GM23338 (cell line): ENCODE results near the gene DIRAS2.

Experiments used
- CREB1 ChIP-seq: fragments of 250-450 bp; sonication (Bioruptor Pico); IDR thresholded peaks from 2 replicates; pipeline ENCODE4 v1.5.0; 2020; ENCODE audit warnings: low read depth, mild to moderate bottlenecking, moderate library complexity
- EZH2 ChIP-seq: fragments of 200-600 bp; sonication (generic); IDR thresholded peaks from one replicate; pipeline ENCODE4 v1.8.0; 2017; ENCODE audit warnings: antibody characterized with exemption, mild to moderate bottlenecking, low read depth; ENCODE audit not compliant: unreplicated experiment
- EZH2phosphoT487 ChIP-seq: fragments of 200-600 bp; sonication (generic); IDR thresholded peaks from one replicate; pipeline ENCODE4 v1.8.1; 2018; ENCODE audit warnings: antibody characterized with exemption; ENCODE audit not compliant: unreplicated experiment
- POLR2AphosphoS5 ChIP-seq: IDR thresholded peaks from 2 replicates; pipeline ENCODE4 v1.6.1; 2016; ENCODE audit warnings: antibody characterized with exemption, low read depth
- TF ChIP-seq, protein P1 (sequence below), 2 experiments: fragments of 200-600 bp in 1 of 2; sonication (generic) in 1 of 2; conservative IDR thresholded peaks; 2 replicates each; pipeline versions ENCODE4 v1.5.1 to v1.6.1; 2016 to 2017; ENCODE audit warnings: antibody characterized with exemption in 2 of 2, low read depth in 2 of 2, mild to moderate bottlenecking in 2 of 2, moderate library complexity in 1 of 2
- TF ChIP-seq, protein P2 (sequence below): IDR thresholded peaks from one replicate; pipeline ENCODE4 v1.6.1; 2018; ENCODE audit warnings: antibody characterized with exemption; ENCODE audit not compliant: unreplicated experiment
- TF ChIP-seq, protein P3 (sequence below): IDR thresholded peaks from 2 replicates; pipeline ENCODE4 v1.6.1; 2016; ENCODE audit warnings: antibody characterized with exemption

DNA sequence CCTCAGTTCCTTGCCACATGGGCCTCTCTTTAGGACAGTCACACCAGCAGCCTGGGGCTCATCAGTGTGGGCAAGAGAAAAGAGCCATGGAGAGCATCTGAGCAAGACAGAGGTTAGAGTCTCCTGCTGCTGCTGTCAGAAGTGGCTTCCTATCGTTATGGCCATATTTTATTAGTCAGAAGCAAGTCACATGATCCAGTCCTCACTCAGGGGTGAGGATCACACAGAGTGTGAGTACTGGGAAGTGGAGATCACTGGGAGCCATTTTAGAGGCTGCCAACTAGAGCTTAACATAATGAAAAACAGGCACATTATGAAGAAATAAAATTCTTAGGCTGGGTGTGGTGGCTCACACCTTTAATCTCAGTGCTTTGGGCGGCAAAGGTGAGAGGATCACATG, 62.0 kb downstream of the DIRAS2 start:
- TF ChIP-seq, protein P1, sequence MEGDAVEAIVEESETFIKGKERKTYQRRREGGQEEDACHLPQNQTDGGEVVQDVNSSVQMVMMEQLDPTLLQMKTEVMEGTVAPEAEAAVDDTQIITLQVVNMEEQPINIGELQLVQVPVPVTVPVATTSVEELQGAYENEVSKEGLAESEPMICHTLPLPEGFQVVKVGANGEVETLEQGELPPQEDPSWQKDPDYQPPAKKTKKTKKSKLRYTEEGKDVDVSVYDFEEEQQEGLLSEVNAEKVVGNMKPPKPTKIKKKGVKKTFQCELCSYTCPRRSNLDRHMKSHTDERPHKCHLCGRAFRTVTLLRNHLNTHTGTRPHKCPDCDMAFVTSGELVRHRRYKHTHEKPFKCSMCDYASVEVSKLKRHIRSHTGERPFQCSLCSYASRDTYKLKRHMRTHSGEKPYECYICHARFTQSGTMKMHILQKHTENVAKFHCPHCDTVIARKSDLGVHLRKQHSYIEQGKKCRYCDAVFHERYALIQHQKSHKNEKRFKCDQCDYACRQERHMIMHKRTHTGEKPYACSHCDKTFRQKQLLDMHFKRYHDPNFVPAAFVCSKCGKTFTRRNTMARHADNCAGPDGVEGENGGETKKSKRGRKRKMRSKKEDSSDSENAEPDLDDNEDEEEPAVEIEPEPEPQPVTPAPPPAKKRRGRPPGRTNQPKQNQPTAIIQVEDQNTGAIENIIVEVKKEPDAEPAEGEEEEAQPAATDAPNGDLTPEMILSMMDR (conservative IDR thresholded peaks at IDR 0.05; ENCODE audit: low read depth in 2 of 2) = no peak
- TF ChIP-seq CREB1 (CRISPR knock-in tag) (no peak), POLR2AphosphoS5 (no peak), EZH2 (no peak), EZH2phosphoT487 (no peak)
- TF ChIP-seq, protein P2, sequence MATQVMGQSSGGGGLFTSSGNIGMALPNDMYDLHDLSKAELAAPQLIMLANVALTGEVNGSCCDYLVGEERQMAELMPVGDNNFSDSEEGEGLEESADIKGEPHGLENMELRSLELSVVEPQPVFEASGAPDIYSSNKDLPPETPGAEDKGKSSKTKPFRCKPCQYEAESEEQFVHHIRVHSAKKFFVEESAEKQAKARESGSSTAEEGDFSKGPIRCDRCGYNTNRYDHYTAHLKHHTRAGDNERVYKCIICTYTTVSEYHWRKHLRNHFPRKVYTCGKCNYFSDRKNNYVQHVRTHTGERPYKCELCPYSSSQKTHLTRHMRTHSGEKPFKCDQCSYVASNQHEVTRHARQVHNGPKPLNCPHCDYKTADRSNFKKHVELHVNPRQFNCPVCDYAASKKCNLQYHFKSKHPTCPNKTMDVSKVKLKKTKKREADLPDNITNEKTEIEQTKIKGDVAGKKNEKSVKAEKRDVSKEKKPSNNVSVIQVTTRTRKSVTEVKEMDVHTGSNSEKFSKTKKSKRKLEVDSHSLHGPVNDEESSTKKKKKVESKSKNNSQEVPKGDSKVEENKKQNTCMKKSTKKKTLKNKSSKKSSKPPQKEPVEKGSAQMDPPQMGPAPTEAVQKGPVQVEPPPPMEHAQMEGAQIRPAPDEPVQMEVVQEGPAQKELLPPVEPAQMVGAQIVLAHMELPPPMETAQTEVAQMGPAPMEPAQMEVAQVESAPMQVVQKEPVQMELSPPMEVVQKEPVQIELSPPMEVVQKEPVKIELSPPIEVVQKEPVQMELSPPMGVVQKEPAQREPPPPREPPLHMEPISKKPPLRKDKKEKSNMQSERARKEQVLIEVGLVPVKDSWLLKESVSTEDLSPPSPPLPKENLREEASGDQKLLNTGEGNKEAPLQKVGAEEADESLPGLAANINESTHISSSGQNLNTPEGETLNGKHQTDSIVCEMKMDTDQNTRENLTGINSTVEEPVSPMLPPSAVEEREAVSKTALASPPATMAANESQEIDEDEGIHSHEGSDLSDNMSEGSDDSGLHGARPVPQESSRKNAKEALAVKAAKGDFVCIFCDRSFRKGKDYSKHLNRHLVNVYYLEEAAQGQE = no peak
- TF ChIP-seq, protein P3, sequence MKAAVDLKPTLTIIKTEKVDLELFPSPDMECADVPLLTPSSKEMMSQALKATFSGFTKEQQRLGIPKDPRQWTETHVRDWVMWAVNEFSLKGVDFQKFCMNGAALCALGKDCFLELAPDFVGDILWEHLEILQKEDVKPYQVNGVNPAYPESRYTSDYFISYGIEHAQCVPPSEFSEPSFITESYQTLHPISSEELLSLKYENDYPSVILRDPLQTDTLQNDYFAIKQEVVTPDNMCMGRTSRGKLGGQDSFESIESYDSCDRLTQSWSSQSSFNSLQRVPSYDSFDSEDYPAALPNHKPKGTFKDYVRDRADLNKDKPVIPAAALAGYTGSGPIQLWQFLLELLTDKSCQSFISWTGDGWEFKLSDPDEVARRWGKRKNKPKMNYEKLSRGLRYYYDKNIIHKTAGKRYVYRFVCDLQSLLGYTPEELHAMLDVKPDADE = no peak
